Uterus (tissue), 2 donors: Measurements from ENCODE around the gene JCHAIN.

ENCODE experiments used
- POLR2A ChIP-seq, 2 donors: fragments of 450-650 bp; IDR thresholded peaks; one replicate each; pipeline ENCODE4 v1.6.1; 2016; ENCODE audit warnings: antibody characterized with exemption in 2 of 2, mild to moderate bottlenecking in 1 of 2, moderate library complexity in 1 of 2
- TF ChIP-seq, protein P1 (sequence below), 4 experiments: fragments of 200-600 bp in 2 of 4; fragments of 450-650 bp in 2 of 4; sonication (generic) in 2 of 4; IDR thresholded peaks; one replicate each; pipeline ENCODE4 v1.5.1; 2016 to 2019; ENCODE audit warnings: antibody characterized with exemption in 4 of 4, mild to moderate bottlenecking in 2 of 4, moderate library complexity in 1 of 4

DNA sequence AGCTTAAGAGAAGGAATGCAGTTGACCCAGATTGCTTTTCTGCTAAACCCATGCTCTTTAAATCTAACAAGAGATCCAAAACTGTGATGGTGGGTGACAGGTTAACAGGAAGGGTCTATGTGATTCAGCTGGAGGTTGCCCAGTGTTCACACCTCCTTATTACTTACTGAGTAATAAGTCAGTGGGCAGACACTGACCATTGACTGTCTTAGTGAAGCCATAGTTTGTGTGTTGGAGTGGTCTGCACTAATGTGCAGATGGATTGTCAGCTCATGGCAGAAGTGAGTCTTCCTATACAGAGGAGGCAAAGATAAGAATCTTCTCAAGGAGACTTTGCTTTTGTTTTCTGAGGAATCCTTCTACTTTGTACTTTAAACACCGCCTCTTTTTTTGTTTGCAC, 40.2 kb upstream of the JCHAIN start:
- TF ChIP-seq, protein P1, sequence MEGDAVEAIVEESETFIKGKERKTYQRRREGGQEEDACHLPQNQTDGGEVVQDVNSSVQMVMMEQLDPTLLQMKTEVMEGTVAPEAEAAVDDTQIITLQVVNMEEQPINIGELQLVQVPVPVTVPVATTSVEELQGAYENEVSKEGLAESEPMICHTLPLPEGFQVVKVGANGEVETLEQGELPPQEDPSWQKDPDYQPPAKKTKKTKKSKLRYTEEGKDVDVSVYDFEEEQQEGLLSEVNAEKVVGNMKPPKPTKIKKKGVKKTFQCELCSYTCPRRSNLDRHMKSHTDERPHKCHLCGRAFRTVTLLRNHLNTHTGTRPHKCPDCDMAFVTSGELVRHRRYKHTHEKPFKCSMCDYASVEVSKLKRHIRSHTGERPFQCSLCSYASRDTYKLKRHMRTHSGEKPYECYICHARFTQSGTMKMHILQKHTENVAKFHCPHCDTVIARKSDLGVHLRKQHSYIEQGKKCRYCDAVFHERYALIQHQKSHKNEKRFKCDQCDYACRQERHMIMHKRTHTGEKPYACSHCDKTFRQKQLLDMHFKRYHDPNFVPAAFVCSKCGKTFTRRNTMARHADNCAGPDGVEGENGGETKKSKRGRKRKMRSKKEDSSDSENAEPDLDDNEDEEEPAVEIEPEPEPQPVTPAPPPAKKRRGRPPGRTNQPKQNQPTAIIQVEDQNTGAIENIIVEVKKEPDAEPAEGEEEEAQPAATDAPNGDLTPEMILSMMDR (IDR thresholded peaks at IDR 0.05): no peak
- no peak for TF ChIP-seq POLR2A (IDR thresholded peaks at IDR 0.05)
